HL-60 (cell line): ENCODE data around the gene PRKAG1.

Source experiments
- CTCF ChIP-seq: IDR thresholded peaks from one replicate; pipeline ENCODE4 v1.5.1; 2011; ENCODE audit warnings: low read length, control low read depth, inconsistent platforms; ENCODE audit not compliant: insufficient read depth
- GABPA ChIP-seq: IDR thresholded peaks from 2 replicates; pipeline ENCODE4 v1.6.1; 2012; ENCODE audit warnings: low read depth
- POLR2AphosphoS5 ChIP-seq: IDR thresholded peaks from 2 replicates; pipeline ENCODE4 v1.6.1; 2012; ENCODE audit warnings: low read depth
- REST ChIP-seq: IDR thresholded peaks from 2 replicates; pipeline ENCODE4 v1.6.1; 2012; ENCODE audit warnings: low read depth; ENCODE audit not compliant: insufficient replicate concordance

- TF ChIP-seq CTCF (no peak), POLR2AphosphoS5 (no peak), REST (no peak), GABPA (no peak)
Measured at GRCh38 chr12:48980389-48980952, 38.1 kb downstream of the PRKAG1 start.
